NCI-H226 (cell line): ENCODE results near the gene PNP.
"Not testable (repeated sequence)": the region's sequence is repeated elsewhere in the genome, so short reads cannot be mapped to it uniquely, and the experiment has no call there.

Experiments used
- DNase-seq: peaks from one replicate; pipeline ENCODE4 v3.0.0-alpha.2; 2015

PNP gene

GRCh38 chr14:20469242-20469889 is at the start of gene PNP:
Gene PNP, plus strand, starts transcription at chr14:20469406. Its CDS starts 119 bp downstream, at chr14:20469525.
- peak; percentile 70 for DNase-seq

GRCh38 chr14:20419419-20419818 is 49.8 kb upstream of the PNP start:
- DNase-seq: no peak

GRCh38 chr14:20421267-20421666 is 47.9 kb upstream of the PNP start:
- no peak for DNase-seq

GRCh38 chr14:20422886-20423285 is 46.3 kb upstream of the PNP start:
- DNase-seq: no peak

GRCh38 chr14:20424851-20425250 is 44.4 kb upstream of the PNP start:
- no peak for DNase-seq

- DNase-seq: peak; percentile 47
Measured at GRCh38 chr14:20427231-20428009, 41.8 kb upstream of the PNP start.

GRCh38 chr14:20428010-20428365 is 41.2 kb upstream of the PNP start:
- no peak for DNase-seq

GRCh38 chr14:20428802-20429201 is 40.4 kb upstream of the PNP start:
- DNase-seq: no peak

- no peak for DNase-seq
Measured at GRCh38 chr14:20429801-20430669, 39.2 kb upstream of the PNP start.

GRCh38 chr14:20434701-20435581 is 34.3 kb upstream of the PNP start:
- DNase-seq: no peak

- DNase-seq: no peak
Measured at GRCh38 chr14:20435582-20436362, 33.4 kb upstream of the PNP start, which contains the start of gene KLHL33. Gene KLHL33, minus strand, starts transcription at chr14:20436166. Its CDS starts 355 bp downstream, at chr14:20435811.

- DNase-seq: peak; percentile 46
Measured at GRCh38 chr14:20436363-20436755, 32.8 kb upstream of the PNP start.

GRCh38 chr14:20438664-20439063 is 30.5 kb upstream of the PNP start:
- no peak for DNase-seq

- no peak for DNase-seq
Measured at GRCh38 chr14:20440465-20440864, 28.7 kb upstream of the PNP start.

GRCh38 chr14:20440882-20441281 is 28.3 kb upstream of the PNP start:
- no peak for DNase-seq

- DNase-seq: no peak
Measured at GRCh38 chr14:20441461-20441860, 27.7 kb upstream of the PNP start.

GRCh38 chr14:20443650-20444049 is 25.6 kb upstream of the PNP start:
- DNase-seq: not testable (repeated sequence)

- no peak for DNase-seq
Measured at GRCh38 chr14:20446889-20447288, 22.3 kb upstream of the PNP start.

- not testable (repeated sequence) for DNase-seq
Measured at GRCh38 chr14:20452831-20453230, 16.4 kb upstream of the PNP start.

GRCh38 chr14:20454516-20455354 is 14.5 kb upstream of the PNP start, which contains the start of the genes APEX1 and OSGEP:
Gene APEX1, plus strand, starts transcription at chr14:20455226. Its CDS starts 420 bp downstream, at chr14:20455646.
Gene OSGEP, minus strand, starts transcription at chr14:20454812. Its CDS starts 129 bp downstream, at chr14:20454683.
- peak; percentile 96 for DNase-seq
